Ishikawa (cell line): ENCODE data around the gene ULK4.

Experiments
- CREB1 ChIP-seq: IDR thresholded peaks from 2 replicates; pipeline ENCODE4 v1.6.1; 2012; ENCODE audit warnings: low read depth
- EGR1 ChIP-seq: IDR thresholded peaks from 2 replicates; pipeline ENCODE4 v1.6.1; 2012
- NFIC ChIP-seq: IDR thresholded peaks from 2 replicates; pipeline ENCODE4 v1.6.1; 2012
- YY1 ChIP-seq: IDR thresholded peaks from 2 replicates; pipeline ENCODE4 v1.6.1; 2012; ENCODE audit warnings: low read depth

DNA sequence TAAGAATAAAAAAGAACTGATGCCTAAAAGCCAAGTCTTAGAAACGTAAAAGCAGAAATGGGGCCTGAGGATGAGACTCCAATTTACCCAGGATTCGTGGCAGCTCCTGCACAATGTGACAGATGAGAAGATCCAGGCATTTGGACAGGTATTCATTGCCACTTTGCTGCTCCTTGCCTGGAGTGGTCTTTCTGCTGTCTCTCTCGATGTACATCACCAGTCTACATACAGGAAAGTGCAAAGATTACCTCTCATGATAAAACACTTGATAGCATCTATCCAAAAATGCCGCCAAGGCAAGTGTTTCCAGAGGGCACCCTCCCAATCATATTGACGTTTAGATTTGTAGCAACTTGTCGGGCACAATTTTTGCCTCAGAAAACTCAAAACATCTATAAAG, 244.3 kb downstream of the ULK4 start:
- TF ChIP-seq CREB1 (no peak), NFIC (no peak), EGR1 (no peak), YY1 (no peak)
